ENCODE results near the gene LSG1. TPM values are rescaled to one million over a fixed set of nuclear protein-coding genes. Genes with fewer than 3 reads are reported as not detected.
"Not testable (repeated sequence)": the region's sequence is repeated elsewhere in the genome, so short reads cannot be mapped to it uniquely, and the experiment has no call there.

The LSG1 gene
- total RNA-seq, 1 donor from 2014 or later, result 42.4 TPM

DNA sequence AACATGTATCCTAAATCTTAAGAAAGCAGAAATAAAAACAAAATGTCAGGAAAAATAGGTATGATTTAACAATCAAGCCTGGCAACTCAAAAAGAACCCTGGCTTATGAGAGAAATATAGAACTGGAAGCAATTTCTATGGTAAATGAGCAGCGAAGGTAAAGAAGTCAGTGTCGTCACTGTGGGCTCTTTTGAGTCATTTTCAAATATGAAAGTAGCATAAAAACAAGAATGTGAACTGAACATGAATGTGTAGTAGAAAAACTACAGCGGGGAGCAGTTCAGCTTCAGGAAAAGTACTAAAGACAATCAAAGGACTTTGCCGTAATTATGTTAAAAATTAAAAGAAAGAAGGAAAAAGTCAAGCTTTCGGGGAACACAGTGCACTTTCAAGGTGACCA lies 17.5 kb downstream of the LSG1 start:
- DNase-seq, result no peak

DNA sequence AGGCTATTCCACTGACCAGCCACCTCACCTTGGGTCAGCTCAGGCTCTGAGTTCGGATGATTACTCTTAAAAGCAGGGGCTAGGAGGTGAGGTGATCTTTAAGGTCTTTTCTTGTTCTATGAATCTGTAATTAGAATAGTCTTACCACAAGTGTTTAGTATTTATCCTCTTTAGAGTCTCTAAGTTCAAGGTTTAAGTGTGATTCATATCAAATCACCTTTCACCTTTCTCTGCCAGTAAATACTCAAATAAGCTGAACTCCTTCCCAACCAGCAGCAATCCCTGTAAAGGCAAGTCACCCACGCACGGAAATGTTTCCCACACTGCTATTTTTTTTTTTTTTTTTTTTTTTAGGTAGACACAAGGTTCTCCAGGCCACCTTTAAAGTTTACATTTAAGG lies 24.2 kb downstream of the LSG1 start:
- DNase-seq, result no peak

DNA sequence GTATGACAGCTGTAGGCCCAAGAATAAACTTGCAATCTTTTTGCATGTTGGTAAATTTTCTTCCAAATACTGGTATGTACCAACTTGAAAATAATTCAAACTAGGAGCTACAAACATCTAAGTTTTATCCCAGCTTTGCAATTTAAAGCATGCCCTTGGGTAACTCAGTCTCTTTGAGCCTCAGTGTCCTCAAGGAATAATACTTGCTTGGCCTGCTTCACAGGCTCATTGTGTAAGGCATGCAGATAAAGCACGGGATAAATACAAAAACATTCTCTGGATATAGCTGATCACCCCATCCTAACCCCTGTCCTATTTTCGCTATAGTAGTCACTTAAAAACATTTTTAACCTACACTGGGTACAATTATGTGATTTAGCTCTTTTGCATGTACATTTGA lies 29.2 kb downstream of the LSG1 start:
- no peak for DNase-seq

DNA sequence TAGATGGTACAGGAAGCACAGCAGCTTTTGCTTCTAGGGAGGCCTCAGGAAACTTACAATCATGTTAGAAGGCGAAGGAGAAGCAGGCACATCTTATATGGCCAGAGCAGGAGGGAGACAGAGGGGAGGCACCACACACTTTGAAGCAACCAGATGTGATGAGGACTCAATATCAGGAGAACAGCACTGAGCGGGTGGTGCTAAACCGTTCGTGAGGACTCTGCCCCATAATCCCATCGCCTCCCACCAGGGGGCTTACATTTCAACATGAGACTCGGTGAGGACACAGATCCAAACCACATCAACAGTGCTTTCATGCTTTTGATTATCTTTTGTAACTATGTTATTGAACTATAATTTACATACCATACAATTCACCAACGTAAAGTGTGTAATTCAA lies 31.2 kb downstream of the LSG1 start:
- no peak for DNase-seq

DNA sequence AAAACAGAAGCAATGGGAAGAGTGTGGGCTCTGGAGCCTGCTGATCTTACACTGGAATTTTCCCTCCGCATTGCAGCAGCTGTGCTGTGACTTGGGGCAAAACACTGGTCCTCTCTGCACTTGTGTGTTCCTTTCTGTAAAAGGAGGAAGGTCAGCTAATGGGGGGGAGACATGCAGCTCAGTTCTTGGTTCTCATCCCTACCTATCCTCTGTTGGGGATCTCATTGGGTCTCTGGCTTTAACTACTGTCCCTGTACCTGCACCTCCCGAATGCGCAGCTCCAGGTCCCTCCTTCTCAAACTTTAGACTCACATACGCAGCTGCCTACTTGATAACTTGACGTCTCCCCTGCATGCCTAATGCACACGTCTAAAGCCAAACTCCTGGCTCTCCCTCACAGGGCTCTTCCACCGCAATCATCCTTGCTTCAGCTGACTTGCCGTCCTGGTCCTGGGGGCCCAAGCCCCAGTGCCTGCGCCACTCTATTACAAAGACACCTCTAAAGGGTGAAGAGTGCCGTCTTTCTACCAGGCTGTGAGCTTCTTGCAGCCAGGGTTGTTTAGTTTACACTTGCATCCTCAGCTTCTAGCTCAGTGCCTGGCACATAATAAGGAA lies 32.9 kb downstream of the LSG1 start:
- DNase-seq, result no peak

DNA sequence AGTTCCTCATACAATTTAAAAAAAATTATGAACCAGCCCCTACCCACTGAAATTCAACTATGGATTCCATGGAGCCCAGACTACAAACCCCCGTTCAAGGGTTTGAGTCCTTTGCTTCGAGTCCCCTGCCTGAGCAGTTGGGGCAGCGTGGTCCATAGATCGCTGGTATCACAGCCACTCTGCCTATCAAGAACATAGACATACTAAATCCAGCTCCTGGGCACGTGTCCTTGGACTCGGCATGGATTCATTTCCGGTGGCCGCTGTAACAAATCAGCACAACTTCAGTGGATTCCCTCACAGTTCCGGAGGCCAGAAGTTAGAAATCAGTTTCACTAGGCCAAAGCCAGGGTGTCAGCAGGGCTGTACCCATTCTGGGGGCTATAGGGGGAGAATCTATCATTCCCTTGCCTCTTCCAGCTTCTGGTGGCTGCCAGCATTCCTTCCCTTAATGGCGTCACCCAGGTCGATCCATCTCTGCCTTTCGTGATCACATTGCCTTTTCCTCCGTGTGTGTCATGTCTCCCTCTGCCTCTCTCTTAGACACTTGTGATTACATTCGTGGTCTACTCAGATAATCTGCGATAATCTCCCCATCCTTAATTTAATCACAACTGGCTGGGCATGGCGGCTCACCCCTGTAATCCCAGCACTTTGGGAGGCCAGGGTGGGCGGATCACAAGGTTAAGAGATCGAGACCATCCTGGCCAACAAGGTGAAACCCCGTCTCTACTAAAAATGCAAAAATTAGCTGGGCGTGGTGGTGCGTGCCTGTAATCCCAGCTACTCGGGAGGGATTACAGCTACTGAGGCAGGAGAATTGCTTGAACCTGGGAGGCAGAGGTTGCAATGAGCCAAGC lies 34.2 kb downstream of the LSG1 start:
- no peak for DNase-seq

DNA sequence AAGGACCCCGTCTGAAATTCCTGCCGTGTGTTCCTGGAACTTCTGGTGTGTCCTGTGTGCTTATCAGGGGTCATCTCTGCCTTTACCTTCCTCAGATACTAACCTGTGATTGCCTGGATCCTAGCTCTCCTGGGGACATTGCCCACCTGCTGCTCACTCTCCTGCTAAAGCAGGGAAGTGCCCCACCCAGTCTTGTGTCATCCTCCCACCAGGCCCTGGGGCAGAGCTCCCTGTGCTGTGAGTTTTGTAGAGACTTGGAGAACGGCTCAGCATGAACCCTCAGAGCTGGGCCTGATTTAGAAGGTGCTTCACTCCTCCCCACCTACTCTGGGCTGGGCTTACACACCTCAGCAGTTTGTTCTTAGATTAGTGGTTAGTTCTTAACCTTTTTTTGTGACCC lies 34.9 kb downstream of the LSG1 start:
- no peak for DNase-seq

DNA sequence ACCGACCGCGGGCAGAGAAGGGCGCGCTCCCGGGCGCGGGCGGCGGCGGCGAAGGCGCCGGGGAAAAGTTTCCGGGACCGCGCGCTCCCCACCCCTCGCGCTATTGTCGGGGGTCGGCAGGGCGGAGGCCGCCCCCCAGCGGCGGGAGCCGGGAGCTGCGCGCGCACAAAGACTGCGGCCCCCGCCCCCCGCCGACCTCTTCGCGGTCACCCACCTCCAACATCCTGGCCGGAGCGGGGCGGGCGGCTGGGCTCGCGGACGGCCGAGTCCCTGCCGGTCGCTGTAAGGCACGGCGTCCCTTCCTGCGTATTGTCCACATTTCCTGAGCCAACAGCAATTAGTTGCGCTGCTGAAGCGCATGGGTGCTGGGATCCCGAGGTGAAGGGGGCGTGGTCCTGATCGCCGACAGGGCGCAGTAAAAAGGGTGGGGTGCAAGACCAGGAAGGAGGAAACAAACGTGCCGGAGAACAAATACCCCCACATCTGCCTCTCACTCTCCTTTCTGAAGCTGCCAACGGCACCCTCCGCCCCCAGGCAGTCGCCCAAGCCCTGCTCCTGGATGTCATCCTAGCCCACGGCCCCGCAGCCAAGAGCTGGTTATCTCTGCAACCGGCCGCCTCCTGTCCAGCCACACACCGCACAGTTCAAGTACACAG lies 38.5 kb downstream of the LSG1 start, which contains the start of gene TMEM44:
TSS of gene TMEM44 (minus strand) at position 71 of the 656 bp plus-strand sequence. CDS start 204 bp downstream, outside the sequence.
- DNase-seq, result peak; percentile 37

DNA sequence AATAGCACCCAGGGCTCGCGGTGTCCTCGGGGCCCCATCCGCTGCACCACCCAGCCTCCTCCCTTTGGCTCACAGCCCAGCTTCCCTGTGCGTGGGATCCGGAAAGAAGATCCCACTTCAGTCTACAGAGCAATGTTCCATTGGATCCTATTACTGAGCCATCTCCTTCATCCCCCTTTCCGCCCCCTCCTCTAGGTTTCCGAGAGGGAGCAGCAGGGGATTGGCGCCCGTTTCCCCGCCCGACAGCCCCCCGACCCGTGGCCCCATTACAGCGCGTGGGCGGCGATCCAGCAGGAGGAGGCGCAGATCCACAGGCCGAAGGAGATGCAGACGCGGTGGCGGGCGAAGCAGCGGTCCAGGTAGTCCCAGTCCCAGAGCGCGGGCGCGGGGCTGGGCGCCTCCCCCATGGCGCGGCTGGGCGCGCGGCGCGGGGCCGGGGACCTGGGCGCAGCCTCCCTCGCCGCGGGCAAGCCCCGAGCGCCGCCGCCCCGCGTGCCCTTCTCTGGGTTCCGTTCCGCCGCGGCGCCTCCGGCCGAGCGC lies 39.1 kb downstream of the LSG1 start:
- DNase-seq, result no peak

DNA sequence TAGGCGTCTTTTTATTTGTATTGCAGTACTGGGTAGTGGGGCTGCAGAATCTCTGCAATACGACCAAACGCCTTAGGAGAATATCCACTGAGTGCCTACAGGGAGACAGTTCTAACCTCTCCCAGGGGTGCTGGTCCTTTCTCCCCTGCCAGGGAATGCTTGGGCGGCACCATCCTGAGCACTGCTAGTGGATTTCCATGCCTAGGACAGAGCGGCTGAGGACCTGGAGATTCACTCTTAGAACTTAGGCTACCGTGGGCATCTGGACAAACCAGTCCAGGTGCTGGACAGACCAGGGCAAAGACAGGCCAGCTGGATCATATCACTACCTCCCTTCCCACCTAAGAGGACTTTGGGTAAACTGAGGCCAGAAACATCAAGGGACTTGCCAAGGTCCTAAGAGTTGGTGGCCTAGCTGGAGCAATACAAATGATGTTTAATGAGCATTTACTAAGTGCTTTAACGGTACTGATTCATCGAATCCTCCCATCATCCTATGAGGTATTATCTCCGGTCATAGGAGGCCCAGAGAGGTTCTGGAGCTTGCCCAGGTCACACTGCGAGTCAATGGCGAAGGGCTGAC lies 39.7 kb downstream of the LSG1 start:
- DNase-seq, result no peak

DNA sequence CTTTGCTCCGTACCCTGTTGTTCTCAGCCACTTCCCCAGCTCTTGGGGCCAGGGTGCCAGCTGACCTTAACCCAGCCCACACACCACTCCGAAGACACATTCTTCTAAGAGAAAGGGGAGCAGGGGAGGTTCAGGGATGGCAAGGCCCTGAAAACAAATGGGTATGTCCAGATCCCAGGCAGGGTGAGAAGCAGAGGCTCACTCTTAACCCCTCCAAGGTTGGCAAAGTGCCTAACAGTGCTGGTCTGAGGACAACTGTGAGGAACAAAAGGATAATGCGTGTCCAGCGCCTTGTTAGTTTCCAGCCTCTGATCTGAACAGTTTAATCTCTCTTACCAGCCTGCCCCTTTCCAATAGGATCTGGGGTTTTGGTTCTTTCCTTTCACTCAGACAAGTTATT lies 40.3 kb downstream of the LSG1 start:
- DNase-seq, result no peak

DNA sequence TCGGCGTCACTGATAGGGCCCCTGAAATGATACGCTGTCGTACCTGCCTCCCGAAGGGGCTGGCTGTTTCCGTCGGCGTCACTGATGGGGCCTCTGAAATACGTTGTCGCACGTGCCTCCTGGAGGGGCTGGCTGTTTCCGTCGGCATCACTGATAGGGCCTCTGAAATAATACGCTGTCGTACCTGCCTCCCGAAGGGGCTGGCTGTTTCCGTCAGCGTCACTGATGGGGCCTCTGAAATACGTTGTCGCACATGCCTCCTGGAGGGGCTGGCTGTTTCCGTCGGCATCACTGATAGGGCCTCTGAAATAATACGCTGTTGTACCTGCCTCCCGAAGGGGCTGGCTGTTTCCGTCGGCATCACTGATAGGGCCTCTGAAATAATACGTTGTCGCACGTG lies 41.3 kb downstream of the LSG1 start:
- DNase-seq, result not testable (repeated sequence)

DNA sequence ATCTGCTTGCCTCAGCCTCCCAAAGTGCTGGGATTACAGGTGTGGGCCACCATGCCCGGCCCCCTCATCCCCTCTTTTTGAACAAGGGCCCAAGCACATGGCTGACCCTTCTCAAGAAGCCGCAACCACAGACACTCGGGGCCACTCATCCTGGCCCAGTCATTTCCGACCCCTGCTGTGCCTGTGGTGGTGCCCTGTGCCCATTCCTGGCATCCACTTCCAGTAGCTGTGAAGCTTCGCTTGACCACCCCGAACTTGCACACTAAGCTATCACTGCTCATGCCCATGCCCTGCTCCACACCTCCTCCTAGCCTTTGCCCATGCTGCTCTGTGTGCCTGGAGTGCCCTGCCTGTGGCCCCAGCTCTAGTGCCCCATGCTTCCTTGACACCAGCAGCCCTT lies 47.0 kb downstream of the LSG1 start:
- DNase-seq, result no peak

DNA sequence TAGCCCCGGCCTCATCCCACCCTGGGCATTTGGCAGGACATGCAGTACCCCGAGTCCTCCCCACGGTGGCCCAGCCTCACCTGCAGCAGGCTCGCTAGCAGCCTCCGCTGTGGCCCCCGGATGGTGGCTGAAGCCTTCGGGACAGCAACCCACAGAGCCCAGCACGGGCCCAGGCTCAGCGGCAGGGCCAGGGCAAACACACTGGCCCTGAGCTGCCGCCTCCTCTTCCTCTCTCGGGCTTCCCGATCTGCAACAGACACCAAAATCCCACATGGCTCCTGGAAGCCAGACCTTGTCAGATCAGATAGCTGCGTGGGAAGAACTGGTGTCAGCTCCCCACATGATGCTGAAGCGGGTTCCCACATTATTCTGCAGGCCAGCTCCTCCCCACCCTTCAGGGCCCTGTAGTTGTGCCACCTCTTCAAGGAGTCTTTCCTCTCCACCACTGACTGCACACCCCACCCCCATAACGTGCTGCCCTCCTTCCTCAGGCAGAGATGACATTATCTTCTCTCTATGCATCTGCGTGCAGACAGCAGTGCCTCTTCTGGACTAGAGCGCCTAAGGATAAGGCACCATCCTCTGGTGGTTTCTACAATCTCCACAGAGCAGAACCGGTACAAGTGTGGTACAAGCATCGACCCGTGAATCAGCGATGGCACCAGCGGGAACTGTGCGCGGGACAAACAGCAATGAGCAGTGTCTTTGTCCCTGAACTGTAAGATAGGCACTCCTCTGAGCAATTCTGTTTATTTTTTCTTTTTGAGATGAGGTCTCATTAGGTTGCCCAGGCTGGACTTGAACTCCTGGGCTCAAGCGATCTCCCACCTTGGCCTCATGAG lies 48.3 kb downstream of the LSG1 start:
- peak; percentile 45 for DNase-seq

DNA sequence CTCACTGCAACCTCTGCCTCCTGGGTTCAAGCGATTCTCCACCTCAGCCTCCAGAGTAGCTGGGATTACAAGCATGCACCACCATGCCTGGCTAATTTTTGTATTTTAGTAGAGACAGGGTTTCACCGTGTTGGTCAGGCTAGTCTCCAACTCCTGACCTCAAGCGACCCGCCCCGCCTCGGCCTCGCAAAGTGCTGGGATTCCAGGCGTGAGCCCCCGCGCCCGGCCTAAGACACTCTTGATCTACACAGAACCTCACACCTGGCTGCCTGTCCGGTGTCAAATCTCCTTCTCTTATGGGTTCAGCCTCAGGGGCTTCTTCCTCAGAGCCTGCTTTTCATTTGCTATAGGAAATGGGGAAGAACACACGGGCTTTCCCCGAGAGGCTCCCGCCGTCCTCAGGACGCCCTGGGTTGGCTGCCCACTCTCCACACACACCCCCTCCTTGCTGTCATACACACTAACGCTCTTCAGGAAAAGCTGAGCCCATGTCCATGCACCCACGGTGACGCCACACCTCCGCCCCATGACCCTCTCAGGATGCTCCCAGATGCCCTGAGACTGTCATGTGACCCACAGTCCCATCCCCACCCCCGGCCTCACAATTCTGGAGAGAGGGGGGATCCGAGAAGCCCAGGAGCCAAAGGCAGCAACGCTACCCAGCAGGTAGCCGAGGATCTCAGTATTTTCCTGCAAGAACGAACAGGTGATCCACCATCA lies 49.2 kb downstream of the LSG1 start:
- DNase-seq, result no peak

DNA sequence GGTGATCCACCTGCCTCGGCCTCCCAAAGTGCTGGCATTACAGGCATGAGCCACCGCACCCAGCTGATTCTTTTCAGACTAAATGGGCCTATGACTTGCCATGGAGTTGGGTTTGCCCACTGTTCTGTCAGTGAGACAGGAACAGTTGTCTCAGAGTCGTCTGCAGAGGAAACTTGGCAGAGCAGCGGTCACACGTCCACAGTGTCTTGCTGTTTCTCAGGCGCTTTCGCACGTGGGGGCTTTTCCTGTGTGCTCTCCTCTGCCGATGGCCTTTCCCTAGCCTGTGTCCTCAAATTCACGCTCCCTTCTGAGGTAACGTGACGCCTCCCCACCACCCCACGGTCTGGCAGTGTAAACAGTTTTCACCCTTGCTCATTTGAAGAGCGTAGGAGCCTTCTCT lies 50.0 kb downstream of the LSG1 start:
- peak; percentile 32 for DNase-seq

DNA sequence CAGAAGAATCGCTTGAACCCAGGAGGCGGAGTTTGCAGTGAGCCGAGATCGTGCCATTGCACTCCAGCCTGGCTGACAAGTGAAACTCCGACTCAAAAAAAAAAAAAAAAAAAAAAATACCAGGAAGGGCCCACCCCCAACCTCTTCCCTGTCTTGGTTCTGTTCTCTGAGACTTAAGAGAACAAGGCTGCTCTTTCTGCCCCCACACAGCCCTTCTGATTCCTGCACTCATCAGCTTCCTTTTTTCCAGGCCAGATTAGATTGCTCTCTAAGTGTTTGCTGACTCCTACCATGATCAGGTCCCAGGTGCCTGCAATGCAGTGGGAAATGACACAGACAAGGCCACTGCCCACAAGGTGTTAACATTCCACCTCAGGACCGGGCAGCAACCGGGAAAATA lies 51.8 kb downstream of the LSG1 start:
- DNase-seq, result no peak

DNA sequence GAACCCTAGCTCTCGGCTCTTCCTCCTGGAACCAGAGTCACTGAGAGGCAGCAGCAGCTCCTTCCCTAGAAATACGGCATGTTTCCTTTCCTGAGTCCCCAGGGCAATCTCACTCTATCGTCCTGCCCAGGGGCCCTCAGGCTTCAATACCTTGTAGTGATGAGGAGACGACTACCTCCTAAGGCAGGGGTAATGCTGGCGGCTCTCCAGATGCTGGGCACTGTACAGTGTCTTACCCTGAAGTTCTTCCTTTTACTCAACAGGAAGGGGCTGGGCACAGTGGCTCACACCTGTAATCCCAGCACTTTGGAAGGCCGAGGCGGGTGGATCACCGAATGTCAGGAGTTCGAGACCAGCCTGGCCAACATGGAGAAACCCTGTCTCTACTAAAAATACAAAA lies 52.2 kb downstream of the LSG1 start:
- DNase-seq, result no peak

DNA sequence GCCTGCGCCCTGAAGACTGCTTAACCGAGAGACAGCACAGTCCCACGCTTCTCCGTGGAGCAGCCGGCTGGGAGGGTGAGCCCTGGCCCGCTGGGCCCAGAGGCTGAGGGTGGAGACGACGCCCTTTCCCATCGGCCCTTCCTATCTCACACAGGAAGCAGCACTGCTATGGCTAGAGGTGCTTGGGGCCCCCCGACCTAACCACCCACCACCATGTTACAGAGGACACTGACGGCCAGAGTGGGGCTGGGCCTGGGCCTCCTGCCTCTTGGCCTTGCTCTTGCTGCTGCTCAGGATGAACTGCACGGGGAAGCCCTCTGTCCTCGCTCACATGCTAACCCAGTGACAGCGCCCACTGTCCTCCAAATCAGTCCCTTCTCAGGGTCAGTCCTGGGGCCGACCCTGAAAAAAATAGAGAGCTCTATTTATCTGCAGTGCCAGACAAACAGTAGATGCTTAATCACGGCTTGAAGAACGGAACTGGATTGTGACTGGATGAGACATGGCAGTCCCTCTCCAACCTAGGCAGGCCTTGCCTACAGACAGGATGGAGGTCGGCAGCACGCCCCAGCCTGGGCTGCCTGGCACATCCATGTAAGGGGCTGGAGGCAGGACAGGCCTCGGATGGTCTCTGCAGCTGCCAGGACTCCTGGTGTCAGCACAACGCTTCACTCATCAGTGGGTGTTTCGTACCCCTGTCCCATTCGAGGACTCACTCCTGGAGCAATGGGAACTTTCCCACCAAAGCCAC lies 53.0 kb downstream of the LSG1 start:
- no peak for DNase-seq

DNA sequence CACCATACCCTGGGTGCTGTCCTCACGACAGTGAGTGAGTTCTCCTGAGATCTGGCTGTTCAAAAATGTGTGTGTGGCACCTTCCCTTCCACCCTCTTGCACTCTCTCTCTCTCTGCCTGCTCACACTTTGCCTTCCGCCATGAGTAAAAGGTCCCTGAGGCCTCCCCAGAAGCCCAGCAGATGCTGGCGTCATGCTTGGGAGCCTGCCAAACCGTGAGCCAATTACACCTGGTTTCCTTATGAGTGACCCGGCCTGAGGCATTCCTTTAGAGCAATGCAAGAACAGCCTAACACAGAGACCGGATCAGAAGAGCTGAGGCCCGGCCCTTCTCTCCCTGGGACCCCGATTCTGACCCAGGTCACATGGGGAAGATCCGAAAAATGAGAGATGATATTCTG lies 54.2 kb downstream of the LSG1 start:
- DNase-seq, result no peak

All from occipital lobe (tissue), 2 donors.